SK-N-MC (cell line): Measurements from ENCODE around the gene TTC16.

ENCODE experiments used
- DNase-seq: peaks from one replicate; pipeline ENCODE4 v3.0.0-alpha.2; 2011; ENCODE audit warnings: low read depth, low spot score
- H3K27ac ChIP-seq: fragments of 200-600 bp; sonication (generic); 2 replicates; pipeline ENCODE4 v1.5.1; 2016; ENCODE audit warnings: mixed run types
- H3K36me3 ChIP-seq: fragments of 200-600 bp; sonication (generic); 2 replicates; pipeline ENCODE4 v1.6.1; 2017; ENCODE audit warnings: antibody characterized with exemption, low read length, mixed read lengths; ENCODE audit not compliant: insufficient read depth
- H3K4me3 ChIP-seq: fragments of 200-600 bp; sonication (generic); 2 replicates; pipeline ENCODE4 v1.5.1; 2016
- H3K9ac ChIP-seq: fragments of 200-600 bp; sonication (generic); 2 replicates; pipeline ENCODE4 v1.8.0; 2017; ENCODE audit warnings: mixed run types, mixed read lengths; ENCODE audit not compliant: insufficient read length
- H3K9me3 ChIP-seq: fragments of 200-600 bp; sonication (generic); 2 replicates; pipeline ENCODE4 v1.6.1; 2017; ENCODE audit warnings: low read depth, mild to moderate bottlenecking, antibody characterized with exemption, low read length, moderate library complexity, mixed read lengths
- EZH2 ChIP-seq: fragments of 200-600 bp; sonication (generic); IDR thresholded peaks from one replicate; pipeline ENCODE4 v1.6.1; 2017; ENCODE audit warnings: antibody characterized with exemption
- FOXP2 ChIP-seq: optimal IDR thresholded peaks from 2 replicates; pipeline ENCODE3; 2011; ENCODE audit warnings: mild to moderate bottlenecking, moderate library complexity; ENCODE audit not compliant: insufficient read depth; ENCODE audit errors: extremely low read length, control extremely low read depth
- POLR2AphosphoS5 ChIP-seq: IDR thresholded peaks from 2 replicates; pipeline ENCODE4 v1.6.1; 2012; ENCODE audit warnings: mild to moderate bottlenecking, low read depth, low read length, borderline replicate concordance

TTC16 gene

DNA sequence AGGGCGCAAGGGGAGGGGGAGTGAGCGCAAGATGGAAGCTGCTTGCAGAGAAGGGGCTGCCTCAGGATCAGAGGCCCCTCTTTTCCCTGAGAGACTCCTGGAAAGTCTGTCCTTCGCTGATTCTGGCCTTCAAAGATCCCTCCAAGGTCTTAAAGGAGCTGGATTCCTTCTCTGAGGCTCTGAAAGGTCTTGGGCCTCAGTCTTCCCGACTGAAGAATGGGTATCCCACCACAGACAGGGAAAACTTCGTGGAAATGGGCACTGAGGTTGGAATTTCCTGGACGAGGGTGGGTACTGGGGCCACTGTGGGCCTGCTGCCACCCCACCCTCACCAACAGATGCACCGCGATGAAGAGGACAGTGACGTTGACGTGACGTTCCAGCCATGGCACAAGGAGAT is 3.5 kb upstream of the TTC16 start:
- Histone ChIP-seq H3K9ac (no peak overlapping the region), H3K36me3 (no peaks in the 10 kb centered on the region), H3K9me3 (no peaks in the 10 kb centered on the region), H3K4me3 (no peak overlapping the region), H3K27ac (no peak overlapping the region)
- DNase-seq = no peak
- TF ChIP-seq POLR2AphosphoS5 = no peak
- TF ChIP-seq FOXP2 = no peak

DNA sequence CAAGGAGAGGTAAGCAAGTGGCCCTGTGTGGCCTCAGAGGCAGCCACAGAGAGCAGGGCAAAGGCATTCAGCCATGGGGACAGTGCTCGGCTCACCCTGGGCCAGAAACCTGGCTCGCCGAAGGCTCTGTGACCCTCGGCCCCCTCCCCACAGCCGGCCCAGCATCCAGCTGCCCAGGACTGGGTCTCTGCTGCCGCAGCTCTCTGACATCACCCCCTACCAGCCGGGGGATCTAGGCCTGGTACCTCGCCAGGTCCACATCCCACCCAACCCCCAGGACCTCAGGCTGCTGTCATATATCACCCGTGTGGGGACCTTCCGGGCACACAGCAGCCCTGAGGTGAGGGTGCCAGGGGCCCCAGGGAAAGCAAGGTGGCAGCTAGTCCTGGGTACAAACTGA is 3.0 kb upstream of the TTC16 start:
- TF ChIP-seq POLR2AphosphoS5 = no peak
- TF ChIP-seq EZH2 = no peak
- TF ChIP-seq FOXP2 = no peak
- DNase-seq = no peak

DNA sequence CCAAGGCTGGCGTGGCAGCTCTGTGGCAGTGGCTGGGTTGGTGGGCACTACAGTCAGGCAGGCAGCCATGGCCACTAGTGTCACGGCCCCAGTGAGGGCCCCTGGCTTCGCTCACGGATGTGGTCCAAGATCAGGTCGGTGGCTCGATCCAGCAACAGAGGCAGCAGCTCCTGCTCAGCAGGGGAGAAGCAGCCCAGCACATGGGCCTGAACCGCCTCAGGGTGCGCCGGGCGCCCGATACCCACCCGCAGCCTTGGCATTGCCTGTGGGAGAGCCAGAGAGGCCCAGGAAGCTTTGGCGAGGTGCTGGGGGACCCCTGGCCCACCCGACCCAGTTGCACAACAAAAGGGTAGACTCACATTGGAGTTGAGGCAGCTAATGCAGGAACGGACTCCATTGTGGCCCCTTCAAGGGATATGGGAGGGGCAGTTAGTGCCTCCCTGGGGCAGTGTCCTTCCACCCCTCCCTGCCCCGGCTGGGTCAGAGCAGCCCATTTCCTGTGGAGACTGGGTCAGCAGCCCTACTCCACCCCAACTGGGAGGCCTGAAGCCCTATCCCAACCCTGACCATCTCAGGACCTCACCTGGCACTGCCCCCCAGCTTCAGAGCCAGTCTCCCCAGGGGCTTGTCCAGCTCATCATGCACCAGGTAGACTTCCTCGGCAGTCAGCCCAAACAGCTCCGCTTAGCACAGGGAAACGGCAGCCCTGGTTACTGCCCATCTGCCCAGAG is 1.7 kb upstream of the TTC16 start:
- H3K27ac ChIP-seq = no peak overlapping the region
- TF ChIP-seq EZH2 = no peak
- no peak for TF ChIP-seq POLR2AphosphoS5
- no peak for TF ChIP-seq FOXP2
- H3K9ac ChIP-seq = no peak overlapping the region
- no peaks in the 10 kb centered on the region for H3K9me3 ChIP-seq
- no peaks in the 10 kb centered on the region for H3K36me3 ChIP-seq
- DNase-seq = no peak
- H3K4me3 ChIP-seq = peak overlapping the region; percentile 33; the same call in 1 of the 2 replicates

More for the DNA sequence above, 3.0 kb upstream of the TTC16 start:
- Histone ChIP-seq H3K36me3 (no peaks in the 10 kb centered on the region), H3K9me3 (no peaks in the 10 kb centered on the region), H3K27ac (no peak overlapping the region), H3K9ac (no peak overlapping the region), H3K4me3 (no peak overlapping the region)

DNA sequence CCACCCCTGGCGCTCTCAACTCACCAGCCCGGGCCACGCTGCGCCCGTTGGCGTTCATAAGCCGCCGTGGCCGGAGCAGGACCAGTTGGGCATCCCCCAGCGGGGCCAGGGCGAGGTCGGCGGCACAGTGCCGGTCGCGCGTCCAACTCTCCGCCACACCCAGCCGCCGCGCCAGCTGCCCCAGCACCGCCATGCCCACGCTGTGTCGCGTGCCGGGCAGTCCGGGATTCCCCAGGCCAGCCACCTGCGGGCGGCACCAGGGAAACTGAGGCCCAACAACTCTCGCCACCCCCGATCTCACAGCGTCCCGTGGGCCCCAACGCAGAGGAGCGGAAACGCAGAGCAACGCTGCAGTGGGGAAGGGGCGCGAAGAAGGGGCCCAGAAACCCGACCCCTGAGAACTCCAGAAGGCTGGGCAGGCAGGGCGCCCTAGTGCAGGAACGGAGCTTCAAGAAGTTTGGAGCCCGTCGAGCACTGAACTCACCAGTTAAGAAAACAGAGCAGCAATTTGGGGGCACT is 869 bp upstream of the TTC16 start:
- Histone ChIP-seq H3K4me3 (peak overlapping the region; percentile 86), H3K36me3 (no peaks in the 10 kb centered on the region), H3K27ac (no peak overlapping the region), H3K9ac (peak overlapping the region; percentile 62), H3K9me3 (no peaks in the 10 kb centered on the region)
- no peak for DNase-seq
- TF ChIP-seq FOXP2 (no peak), EZH2 (no peak), POLR2AphosphoS5 (no peak)

DNA sequence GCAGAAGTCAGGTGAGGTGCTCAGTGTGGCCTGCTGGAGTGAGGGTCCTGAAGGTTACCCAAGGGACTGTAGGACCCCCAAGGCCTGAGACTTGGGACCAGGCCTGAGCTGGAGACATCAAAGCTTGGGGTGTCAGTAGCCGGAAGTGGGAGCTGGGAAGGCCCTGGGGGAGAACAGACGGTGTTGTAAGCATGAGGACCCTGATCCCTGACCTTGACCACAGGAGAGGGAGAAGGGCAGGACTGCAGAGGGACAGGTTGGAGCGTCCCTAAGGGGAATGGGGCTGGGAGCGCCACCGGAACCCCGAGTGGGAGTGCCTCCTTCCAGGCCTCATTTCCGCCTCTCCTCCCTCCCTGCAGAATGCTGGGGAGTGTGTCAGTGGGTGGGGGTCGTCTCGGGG is 533 bp downstream of the TTC16 start:
- Histone ChIP-seq H3K27ac (no peak overlapping the region), H3K36me3 (no peaks in the 10 kb centered on the region), H3K4me3 (peak overlapping the region; percentile 86), H3K9ac (no peak overlapping the region), H3K9me3 (no peaks in the 10 kb centered on the region)
- no peak for DNase-seq
- TF ChIP-seq EZH2 (no peak), FOXP2 (no peak), POLR2AphosphoS5 (no peak)

DNA sequence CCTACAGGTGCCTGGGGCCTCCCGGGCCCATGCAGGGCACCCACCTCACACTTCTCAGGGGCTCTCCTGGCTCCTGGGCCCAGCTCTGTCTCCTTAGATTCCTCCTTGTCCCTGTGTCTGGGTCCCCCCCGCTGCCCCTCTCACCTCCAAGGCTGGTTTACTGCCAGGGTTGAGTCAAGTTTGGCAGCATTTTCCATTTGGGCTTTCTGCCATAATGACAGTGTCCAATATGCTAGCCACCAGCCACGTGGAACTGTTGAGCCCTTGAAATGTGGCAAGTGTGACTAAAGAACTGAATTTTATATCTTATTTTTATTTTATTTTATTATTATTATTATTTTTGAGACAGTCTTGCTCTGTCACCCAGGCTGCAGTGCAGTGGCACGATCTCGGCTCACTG is 1.9 kb downstream of the TTC16 start:
- no peak for TF ChIP-seq FOXP2
- no peak for TF ChIP-seq POLR2AphosphoS5
- TF ChIP-seq EZH2 = no peak
- H3K9ac ChIP-seq = no peak overlapping the region

DNA sequence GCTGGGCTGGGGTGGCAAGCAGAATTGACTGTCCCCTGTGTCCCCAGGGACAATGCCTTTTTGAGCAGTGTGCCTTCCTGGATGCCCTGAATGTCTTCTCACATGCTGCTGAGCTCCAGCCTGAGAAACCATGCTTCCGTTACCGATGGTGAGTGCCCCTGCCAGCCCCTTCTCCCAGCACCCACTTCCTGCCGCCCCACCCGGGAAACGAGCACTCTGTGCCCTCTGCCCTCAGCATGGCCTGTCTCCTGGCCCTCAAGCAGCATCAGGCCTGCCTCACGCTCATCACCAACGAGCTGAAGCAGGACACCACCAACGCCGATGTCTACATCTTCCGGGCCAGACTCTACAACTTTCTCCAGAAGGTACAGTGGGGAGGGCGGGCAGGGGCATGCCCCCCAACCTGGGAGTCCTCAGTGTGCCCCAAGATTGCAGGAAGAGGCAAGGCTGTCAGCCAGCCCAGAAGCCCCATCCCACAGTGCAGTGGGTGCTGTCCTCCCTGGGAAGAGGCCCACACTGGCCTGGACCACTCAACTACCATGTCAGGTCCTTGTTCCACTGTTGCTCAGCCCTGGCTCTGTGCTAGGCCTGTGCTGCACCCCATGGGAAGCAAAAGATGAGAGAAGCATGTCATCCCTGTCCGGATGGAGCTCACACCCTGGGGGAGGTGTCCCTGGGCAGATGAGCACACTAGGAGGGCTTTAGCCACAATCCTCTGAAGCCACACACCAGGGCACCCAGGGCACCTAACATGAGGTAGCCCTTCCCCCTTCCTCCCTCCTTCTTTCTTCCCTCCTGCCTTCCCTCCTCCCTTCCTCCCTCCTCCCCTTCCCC is 4.4 kb downstream of the TTC16 start:
- no peak overlapping the region for H3K4me3 ChIP-seq
- no peak overlapping the region for H3K9ac ChIP-seq
- H3K27ac ChIP-seq = no peak overlapping the region
- no peaks in the 10 kb centered on the region for H3K36me3 ChIP-seq
- TF ChIP-seq POLR2AphosphoS5 = no peak
- no peak for DNase-seq
- no peaks in the 10 kb centered on the region for H3K9me3 ChIP-seq

More for the DNA sequence above, 1.9 kb downstream of the TTC16 start:
- Histone ChIP-seq H3K4me3 (no peak overlapping the region), H3K36me3 (no peaks in the 10 kb centered on the region), H3K9me3 (no peaks in the 10 kb centered on the region), H3K27ac (no peak overlapping the region)
- no peak for DNase-seq

DNA sequence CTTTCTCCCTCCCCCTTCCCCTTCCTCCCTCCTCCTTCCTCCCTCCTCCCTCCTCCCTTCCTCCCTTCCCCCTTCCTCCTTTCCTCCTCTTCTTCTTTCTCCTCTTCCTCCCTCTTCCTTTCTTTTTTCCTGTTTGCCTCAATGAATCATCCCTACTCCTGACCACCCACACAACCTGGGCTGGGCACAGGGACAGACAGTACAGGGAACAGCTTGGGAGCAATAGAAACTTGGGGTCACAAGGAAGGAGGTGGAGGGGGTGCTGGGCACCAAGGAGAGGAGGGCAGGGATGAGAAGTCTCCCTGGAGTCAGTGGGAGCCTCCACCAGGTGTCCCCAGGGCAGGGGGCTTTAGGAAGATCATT is 5.0 kb downstream of the TTC16 start:
- H3K36me3 ChIP-seq = no peaks in the 10 kb centered on the region
- no peak overlapping the region for H3K9ac ChIP-seq
- H3K9me3 ChIP-seq = no peaks in the 10 kb centered on the region
- no peak overlapping the region for H3K4me3 ChIP-seq
- no peak for TF ChIP-seq EZH2
- TF ChIP-seq FOXP2 = no peak
- no peak for TF ChIP-seq POLR2AphosphoS5
- no peak for DNase-seq
- H3K27ac ChIP-seq = no peak overlapping the region

DNA sequence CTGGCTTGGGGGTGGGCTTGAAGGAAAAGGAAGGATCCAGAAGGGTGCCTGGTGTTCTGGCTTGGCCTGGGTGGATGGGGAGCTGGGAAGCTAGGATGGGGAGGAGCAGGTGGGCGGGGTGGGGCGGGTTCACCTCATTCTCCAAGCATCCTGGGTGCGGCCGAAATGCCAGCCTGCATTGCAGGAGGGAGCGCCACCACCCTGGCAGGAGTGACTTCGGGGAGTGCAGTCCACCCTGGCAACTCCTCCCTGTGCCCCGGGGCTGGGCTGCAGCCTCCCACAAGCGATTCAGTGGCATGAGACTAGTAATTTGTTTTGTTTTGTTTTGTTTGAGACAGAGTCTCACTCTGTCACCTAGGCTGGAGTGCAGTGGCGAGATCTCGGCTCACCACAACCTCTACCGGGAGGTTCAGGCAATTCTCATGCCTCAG is 5.5 kb downstream of the TTC16 start:
- H3K9ac ChIP-seq = no peak overlapping the region
- H3K9me3 ChIP-seq = no peaks in the 10 kb centered on the region
- H3K36me3 ChIP-seq = no peaks in the 10 kb centered on the region
- H3K4me3 ChIP-seq = no peak overlapping the region
- no peak overlapping the region for H3K27ac ChIP-seq
- TF ChIP-seq FOXP2 (no peak), POLR2AphosphoS5 (no peak), EZH2 (no peak)
- DNase-seq = no peak
